ENCODE measurements around the gene ANK3.

ANK3 gene

GRCh38 chr10:60430017-60430416 is 40.3 kb upstream of the ANK3 start:
- no peak for TF ChIP-seq POLR2AphosphoS5 (IDR thresholded peaks at IDR 0.05; ENCODE audit: low read depth, low read length)

DNA sequence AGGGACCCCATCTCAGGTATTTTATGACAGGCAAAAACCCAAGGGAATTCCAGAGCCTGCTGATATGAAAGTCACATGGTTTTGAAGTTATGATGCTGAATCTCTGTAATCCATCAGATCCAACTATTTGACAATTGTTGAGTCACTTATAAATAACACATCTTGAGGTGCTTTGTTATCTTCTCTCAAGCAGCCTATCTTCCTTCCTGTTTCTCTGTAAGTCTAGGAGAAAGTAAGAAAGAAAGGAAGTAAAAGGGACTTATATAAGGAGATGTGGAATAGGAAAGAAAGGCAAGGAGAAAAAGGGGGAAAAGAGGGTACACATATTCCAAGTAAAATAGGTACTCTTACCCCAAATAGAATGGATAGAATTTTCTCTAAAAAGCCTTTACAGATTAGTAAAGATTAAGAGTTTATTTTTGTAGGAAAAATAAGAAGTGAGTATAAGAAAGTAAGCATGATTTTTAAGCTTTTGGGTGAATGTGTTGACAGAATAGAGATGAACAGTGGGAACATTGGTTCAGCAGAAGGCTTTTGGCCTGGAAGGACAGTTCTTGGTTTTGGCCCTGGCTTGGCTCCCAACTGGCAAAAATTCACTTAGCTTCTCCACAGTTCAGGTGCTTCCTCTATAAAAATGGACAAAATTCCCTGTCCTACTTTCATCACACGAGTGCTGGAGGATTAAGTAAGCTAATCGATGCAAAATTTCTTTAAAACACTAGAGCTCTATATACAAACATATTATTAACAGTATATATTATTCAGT is 39.6 kb upstream of the ANK3 start:
- TF ChIP-seq, protein P1, sequence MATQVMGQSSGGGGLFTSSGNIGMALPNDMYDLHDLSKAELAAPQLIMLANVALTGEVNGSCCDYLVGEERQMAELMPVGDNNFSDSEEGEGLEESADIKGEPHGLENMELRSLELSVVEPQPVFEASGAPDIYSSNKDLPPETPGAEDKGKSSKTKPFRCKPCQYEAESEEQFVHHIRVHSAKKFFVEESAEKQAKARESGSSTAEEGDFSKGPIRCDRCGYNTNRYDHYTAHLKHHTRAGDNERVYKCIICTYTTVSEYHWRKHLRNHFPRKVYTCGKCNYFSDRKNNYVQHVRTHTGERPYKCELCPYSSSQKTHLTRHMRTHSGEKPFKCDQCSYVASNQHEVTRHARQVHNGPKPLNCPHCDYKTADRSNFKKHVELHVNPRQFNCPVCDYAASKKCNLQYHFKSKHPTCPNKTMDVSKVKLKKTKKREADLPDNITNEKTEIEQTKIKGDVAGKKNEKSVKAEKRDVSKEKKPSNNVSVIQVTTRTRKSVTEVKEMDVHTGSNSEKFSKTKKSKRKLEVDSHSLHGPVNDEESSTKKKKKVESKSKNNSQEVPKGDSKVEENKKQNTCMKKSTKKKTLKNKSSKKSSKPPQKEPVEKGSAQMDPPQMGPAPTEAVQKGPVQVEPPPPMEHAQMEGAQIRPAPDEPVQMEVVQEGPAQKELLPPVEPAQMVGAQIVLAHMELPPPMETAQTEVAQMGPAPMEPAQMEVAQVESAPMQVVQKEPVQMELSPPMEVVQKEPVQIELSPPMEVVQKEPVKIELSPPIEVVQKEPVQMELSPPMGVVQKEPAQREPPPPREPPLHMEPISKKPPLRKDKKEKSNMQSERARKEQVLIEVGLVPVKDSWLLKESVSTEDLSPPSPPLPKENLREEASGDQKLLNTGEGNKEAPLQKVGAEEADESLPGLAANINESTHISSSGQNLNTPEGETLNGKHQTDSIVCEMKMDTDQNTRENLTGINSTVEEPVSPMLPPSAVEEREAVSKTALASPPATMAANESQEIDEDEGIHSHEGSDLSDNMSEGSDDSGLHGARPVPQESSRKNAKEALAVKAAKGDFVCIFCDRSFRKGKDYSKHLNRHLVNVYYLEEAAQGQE (IDR thresholded peaks at IDR 0.05; ENCODE audit: insufficient read depth in 1 of 2, low read depth in 2 of 2, low read length in 2 of 2), result no peak
- TF ChIP-seq TAF1 (IDR thresholded peaks at IDR 0.05; ENCODE audit: borderline replicate concordance, insufficient read depth, low read length), result no peak
- TF ChIP-seq POLR2AphosphoS5 (IDR thresholded peaks at IDR 0.05; ENCODE audit: low read depth, low read length), result no peak
- no peak for TF ChIP-seq FOXP2 (optimal IDR thresholded peaks at IDR 0.05; ENCODE audit: borderline replicate concordance, extremely low read depth, extremely low read length, insufficient read depth)
- no peak for TF ChIP-seq SIN3A (IDR thresholded peaks at IDR 0.05; ENCODE audit: borderline replicate concordance, insufficient read depth, low read length)

DNA sequence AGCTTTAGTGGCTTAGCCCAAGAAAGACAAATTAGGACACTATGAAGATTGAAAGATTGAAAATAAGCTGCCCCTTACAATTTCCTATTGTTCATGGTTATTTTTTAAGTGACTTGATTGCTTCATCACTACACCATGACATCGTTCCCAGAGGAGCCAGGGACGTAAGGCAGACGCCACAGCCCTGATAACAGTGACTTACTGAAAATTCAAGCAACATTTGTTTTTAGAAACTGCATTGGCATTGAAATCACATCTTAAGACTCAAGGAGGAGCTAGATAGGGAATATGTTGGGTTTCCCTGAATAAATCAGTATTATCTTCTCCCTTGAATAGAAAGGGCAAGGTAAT is 38.7 kb upstream of the ANK3 start:
- TF ChIP-seq POLR2AphosphoS5 (IDR thresholded peaks at IDR 0.05; ENCODE audit: low read depth, low read length), result no peak
- TF ChIP-seq SIN3A (IDR thresholded peaks at IDR 0.05; ENCODE audit: borderline replicate concordance, insufficient read depth, low read length), result no peak
- TF ChIP-seq, protein P1 (IDR thresholded peaks at IDR 0.05; ENCODE audit: insufficient read depth in 1 of 2, low read depth in 2 of 2, low read length in 2 of 2), result no peak
- TF ChIP-seq TAF1 (IDR thresholded peaks at IDR 0.05; ENCODE audit: borderline replicate concordance, insufficient read depth, low read length), result no peak
- no peak for TF ChIP-seq FOXP2 (optimal IDR thresholded peaks at IDR 0.05; ENCODE audit: borderline replicate concordance, extremely low read depth, extremely low read length, insufficient read depth)

DNA sequence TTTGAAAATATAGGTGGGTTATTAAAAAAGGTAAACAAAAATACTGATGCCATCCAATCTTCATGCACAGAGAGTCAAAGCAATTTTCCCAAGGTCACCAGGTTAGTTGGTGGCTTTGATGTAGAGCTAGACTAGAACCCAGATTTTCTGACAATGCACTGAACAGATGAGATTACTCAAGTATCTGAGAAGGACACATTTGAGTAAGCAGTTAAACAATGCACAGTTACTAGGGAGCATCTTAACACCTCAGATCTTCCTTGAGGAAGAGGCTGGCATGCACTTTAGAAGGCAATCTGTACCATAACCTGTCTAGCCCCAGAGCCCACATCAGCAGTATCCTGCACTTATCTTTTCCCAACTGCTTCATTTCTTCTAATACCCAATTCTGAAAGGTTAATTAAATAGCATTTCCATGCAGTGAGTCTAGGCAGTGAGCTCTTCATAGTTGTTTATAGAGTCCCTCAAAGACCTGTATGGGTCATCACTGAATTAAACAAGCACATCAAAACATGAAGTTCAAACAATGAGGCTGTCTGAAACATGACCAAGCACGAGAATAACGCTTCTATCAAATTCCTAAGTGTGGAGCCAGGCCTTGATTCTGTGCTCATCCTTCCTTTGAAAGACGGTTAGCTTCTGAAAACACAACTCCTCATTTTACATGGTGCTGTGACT is 38.2 kb upstream of the ANK3 start:
- TF ChIP-seq FOXP2 (optimal IDR thresholded peaks at IDR 0.05; ENCODE audit: borderline replicate concordance, extremely low read depth, extremely low read length, insufficient read depth) (no peak), POLR2AphosphoS5 (IDR thresholded peaks at IDR 0.05; ENCODE audit: low read depth, low read length) (no peak), SIN3A (IDR thresholded peaks at IDR 0.05; ENCODE audit: borderline replicate concordance, insufficient read depth, low read length) (no peak), TAF1 (IDR thresholded peaks at IDR 0.05; ENCODE audit: borderline replicate concordance, insufficient read depth, low read length) (no peak)
- TF ChIP-seq, protein P1 (IDR thresholded peaks at IDR 0.05; ENCODE audit: insufficient read depth in 1 of 2, low read depth in 2 of 2, low read length in 2 of 2), result no peak

GRCh38 chr10:60427148-60427547 is 37.5 kb upstream of the ANK3 start:
- TF ChIP-seq FOXP2 (optimal IDR thresholded peaks at IDR 0.05; ENCODE audit: borderline replicate concordance, extremely low read depth, extremely low read length, insufficient read depth) (no peak), TAF1 (IDR thresholded peaks at IDR 0.05; ENCODE audit: borderline replicate concordance, insufficient read depth, low read length) (no peak), SIN3A (IDR thresholded peaks at IDR 0.05; ENCODE audit: borderline replicate concordance, insufficient read depth, low read length) (no peak)
- TF ChIP-seq, protein P1 (IDR thresholded peaks at IDR 0.05; ENCODE audit: insufficient read depth in 1 of 2, low read depth in 2 of 2, low read length in 2 of 2), result no peak
